ENCODE results near the gene POLA2.

Gene POLA2

GRCh38 chr11:65215441-65216076 is 46.2 kb upstream of the POLA2 start:
- peaks cover 9% of the 10 kb centered on the region for H3K4me1 Mint-ChIP-seq
- H3K4me3 Mint-ChIP-seq, result no peak overlapping the region
- H3K27me3 Mint-ChIP-seq (ENCODE audit: low read depth), result no peaks in the 10 kb centered on the region
- H3K36me3 Mint-ChIP-seq (ENCODE audit: low read depth), result no peaks in the 10 kb centered on the region
- TF ChIP-seq CTCF (IDR thresholded peaks at IDR 0.05; ENCODE audit: unreplicated experiment in 3 of 3), result no peak
- no peaks in the 10 kb centered on the region for H3K9me3 Mint-ChIP-seq
- H3K27ac Mint-ChIP-seq, result no peak overlapping the region

- peaks cover 9% of the 10 kb centered on the region for H3K4me1 Mint-ChIP-seq
- H3K4me3 Mint-ChIP-seq, result no peak overlapping the region
- TF ChIP-seq CTCF (IDR thresholded peaks at IDR 0.05; ENCODE audit: unreplicated experiment in 3 of 3), result no peak
- no peaks in the 10 kb centered on the region for H3K27me3 Mint-ChIP-seq (ENCODE audit: low read depth)
- no peaks in the 10 kb centered on the region for H3K9me3 Mint-ChIP-seq
- H3K27ac Mint-ChIP-seq, result no peak overlapping the region
- H3K36me3 Mint-ChIP-seq (ENCODE audit: low read depth), result no peaks in the 10 kb centered on the region
Observed at GRCh38 chr11:65216830-65217229, 44.9 kb upstream of the POLA2 start.

- H3K27ac Mint-ChIP-seq, result no peak overlapping the region
- no peaks in the 10 kb centered on the region for H3K9me3 Mint-ChIP-seq
- no peaks in the 10 kb centered on the region for H3K27me3 Mint-ChIP-seq (ENCODE audit: low read depth)
- peaks cover 8% of the 10 kb centered on the region for H3K4me1 Mint-ChIP-seq
- H3K4me3 Mint-ChIP-seq, result no peak overlapping the region
- TF ChIP-seq CTCF (IDR thresholded peaks at IDR 0.05; ENCODE audit: unreplicated experiment in 3 of 3), result no peak
- no peaks in the 10 kb centered on the region for H3K36me3 Mint-ChIP-seq (ENCODE audit: low read depth)
Observed at GRCh38 chr11:65217441-65218423, 44.0 kb upstream of the POLA2 start.

GRCh38 chr11:65218446-65218845 is 43.3 kb upstream of the POLA2 start:
- Mint-ChIP-seq H3K4me3 (no peak overlapping the region), H3K9me3 (no peaks in the 10 kb centered on the region), H3K27me3 (ENCODE audit: low read depth) (no peaks in the 10 kb centered on the region), H3K27ac (no peak overlapping the region), H3K4me1 (peaks cover under 1% of the 10 kb centered on the region), H3K36me3 (ENCODE audit: low read depth) (no peaks in the 10 kb centered on the region)
- TF ChIP-seq CTCF (IDR thresholded peaks at IDR 0.05; ENCODE audit: unreplicated experiment in 3 of 3), result no peak

GRCh38 chr11:65219930-65220213 is 41.9 kb upstream of the POLA2 start:
- no peak for TF ChIP-seq CTCF (IDR thresholded peaks at IDR 0.05; ENCODE audit: unreplicated experiment in 3 of 3)
- no peaks in the 10 kb centered on the region for H3K36me3 Mint-ChIP-seq (ENCODE audit: low read depth)
- no peaks in the 10 kb centered on the region for H3K9me3 Mint-ChIP-seq
- no peak overlapping the region for H3K4me3 Mint-ChIP-seq
- peaks cover 1% of the 10 kb centered on the region for H3K4me1 Mint-ChIP-seq
- no peak overlapping the region for H3K27ac Mint-ChIP-seq
- H3K27me3 Mint-ChIP-seq (ENCODE audit: low read depth), result peaks cover 4% of the 10 kb centered on the region

All from nephron (organoid).